GM18507 (cell line): ENCODE data around the gene GTF2H4.
A peak's percentile ranks its signal among the peaks of the same experiment; 100 is the strongest.
"Not testable (repeated sequence)": the region's sequence is repeated elsewhere in the genome, so short reads cannot be mapped to it uniquely, and the experiment has no call there.

Experiments
- DNase-seq: peaks from one replicate; pipeline ENCODE4 v3.0.0; 2011; ENCODE audit warnings: low read depth; ENCODE audit not compliant: insufficient read length; ENCODE audit errors: extremely low spot score
- FAIRE-seq: peaks from 2 replicates; lab custom pipeline; 2011; peaks lifted over from hg19 to GRCh38; lab: Jason Lieb, UNC

Gene GTF2H4

DNA sequence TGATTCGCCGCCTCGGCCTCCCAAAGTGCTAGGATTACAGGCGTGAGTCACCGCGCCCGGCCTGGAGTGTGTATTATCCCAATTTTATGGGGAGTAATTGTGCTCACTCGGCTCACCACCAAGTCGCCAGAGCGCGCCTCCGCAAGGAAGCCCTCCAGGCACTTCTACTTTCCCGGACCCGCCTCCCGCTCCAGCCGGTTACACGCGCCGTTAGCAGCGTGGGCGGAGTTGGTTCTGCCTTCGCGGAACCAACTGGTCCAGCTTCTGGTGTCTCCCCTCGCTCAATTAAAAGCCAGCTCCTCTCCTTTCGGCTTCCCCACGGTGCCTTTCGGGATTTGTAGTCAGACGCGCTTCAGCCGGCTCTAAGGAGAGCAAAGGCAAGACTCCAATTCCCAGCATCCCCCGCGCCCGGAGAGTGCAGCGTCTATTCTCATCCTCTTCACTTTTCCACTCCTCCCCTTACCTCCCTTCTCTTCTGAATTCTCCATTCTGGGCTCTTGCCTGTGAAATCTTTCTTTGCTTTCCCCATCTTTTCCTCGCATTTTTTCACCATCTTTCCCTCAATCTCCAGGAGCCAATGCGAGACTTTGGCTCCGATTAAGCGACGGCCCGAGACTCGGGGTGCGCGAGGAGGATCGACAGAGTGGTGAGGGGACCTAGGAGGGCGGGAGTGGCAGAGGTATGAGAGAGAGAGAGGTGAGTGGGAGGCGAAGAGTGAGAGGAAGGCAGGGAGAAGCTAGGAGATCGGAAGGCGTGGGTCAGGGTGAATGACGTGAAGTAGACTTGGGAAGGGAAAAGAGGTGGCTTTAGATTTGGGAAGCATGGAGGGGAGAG lies at the start of gene GTF2H4:
Gene GTF2H4, plus strand, starts transcription at position 450 of the 834 bp plus-strand sequence.
- FAIRE-seq (peak; percentile 92), DNase-seq (peak; percentile 88)

DNA sequence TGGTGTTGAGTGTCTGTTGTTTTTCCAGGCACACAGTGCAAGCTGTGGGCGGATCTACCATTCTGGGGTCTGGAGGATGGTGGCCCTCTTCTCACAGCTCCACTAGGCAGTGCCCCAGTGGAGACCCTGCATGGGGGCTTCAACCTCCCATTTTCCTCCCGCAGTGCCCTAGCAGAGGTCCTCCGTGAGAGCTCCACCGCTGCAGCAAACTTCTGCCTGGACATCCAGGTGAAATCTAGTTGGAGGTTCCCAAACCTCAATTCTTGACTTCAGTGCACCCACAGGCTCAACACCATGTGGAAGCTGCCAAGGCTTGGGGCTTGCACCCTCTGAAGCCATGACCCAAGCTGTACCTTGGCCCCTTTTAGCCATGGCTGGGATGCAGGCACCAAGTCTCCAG lies 48.3 kb upstream of the GTF2H4 start:
- not testable (repeated sequence) for DNase-seq, FAIRE-seq

DNA sequence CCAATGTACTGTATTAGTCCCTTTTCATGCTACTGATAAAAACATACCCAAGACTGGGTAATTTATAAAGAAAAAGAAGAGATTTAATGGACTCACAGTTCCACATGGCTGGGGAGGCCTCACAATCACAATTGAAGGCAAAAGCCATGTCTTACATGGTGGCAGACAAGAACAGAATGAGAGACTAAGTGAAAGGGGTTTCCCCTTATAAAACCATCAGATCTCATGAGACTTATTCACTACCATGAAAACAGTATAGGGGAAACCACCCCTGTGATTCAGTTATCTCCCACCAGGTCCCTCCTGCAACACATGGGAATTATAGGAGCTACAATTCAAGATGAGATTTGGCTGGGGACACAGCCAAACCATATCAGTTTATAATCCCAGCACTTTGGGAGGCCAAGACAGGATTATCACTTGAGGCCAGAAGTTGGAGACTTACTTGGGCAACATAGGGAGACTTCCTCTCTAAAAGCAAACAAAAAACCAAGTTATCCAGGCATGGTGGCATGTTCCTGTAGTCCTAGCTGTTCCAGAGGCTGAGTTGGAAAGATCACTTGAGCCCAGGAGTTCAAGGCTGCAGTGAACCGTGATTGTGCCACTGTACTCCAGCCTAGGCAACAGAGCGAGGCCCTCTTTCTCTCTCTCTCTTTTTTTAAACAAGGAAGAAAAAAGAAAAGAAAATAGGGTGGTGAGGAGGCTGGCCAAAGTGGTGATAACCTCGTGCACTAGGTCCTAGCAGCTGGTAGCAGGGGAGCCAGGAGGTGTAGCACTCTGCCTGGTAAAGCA lies 46.6 kb upstream of the GTF2H4 start:
- DNase-seq (no peak), FAIRE-seq (no peak)

DNA sequence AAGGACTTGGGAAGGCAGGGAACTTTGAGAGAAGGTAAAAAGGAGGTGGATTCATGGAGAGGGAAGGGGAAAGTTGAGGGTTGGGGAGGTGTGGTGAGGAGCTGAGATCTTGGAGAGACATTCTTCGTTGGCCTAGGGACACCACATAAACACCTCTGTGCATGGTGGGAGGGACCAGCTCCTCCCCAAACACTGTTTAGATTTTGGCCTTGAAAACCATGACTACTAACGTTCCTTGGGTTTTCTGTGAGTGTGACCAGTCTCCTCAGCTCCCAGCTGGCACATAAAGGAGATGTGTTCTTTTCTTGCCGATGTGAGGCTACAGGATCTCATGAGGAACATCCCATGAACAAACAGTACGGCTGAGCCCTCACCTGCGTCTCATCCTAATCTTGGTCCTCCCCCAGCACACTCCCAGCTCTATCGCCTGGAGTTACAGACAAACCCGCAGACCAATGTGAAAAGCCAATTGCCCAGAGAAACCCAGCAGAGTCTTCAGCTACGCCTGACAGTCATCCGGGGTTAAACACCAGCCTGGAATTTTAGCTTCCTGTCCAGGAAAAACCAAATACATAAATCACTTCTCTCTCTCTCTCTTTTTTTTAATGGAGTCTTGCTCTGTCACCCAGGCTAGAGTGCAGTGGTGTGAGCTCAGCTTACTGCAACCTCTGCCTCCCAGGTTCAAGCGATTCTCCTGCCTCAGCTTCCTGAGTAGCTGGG lies 45.7 kb upstream of the GTF2H4 start:
- DNase-seq (no peak), FAIRE-seq (no peak)

DNA sequence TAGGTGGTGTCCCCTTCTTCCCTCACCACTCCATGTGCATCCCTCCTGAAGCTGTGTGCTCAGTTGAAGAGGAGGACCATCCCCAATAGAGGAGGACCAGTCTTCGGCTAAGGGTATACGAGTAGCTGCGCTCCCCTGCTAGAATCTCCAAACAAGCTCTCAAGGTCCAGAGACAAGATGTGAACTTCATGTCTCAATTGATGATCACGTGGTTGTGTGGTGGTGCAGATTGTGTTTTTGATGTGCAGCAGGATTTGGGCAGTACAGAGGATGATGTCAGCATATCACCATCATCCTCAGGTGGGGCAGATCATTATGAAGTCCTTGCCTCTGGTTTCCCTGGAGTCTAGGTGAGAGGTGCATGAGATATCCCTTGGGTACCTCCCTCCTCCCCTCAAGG lies 43.7 kb upstream of the GTF2H4 start:
- FAIRE-seq: no peak
- DNase-seq: no peak

DNA sequence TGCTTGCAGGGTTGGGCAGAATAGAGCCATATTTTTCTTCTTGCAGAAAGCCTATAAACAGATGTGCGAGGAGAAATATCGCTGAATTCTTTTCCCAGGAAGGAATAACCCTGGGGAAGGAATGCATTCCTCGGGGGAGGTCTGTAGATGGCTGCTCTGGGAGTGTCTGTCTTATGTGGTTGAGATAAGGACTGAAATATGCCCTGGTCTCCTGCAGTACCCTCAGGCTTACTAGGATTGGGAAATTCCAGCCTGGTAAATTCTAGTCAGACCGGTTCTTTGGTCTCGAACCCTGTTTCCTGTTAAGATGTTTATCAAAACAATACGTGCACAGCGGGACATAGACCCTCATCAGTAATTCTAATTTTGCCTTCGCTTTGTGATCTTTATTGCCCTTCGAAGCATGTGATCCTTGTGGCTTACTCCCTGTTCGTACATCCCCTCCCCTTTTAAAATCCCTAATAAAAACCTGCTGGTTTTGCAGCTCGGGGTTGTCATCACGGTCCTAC lies 38.7 kb upstream of the GTF2H4 start:
- FAIRE-seq, DNase-seq: not testable (repeated sequence)

DNA sequence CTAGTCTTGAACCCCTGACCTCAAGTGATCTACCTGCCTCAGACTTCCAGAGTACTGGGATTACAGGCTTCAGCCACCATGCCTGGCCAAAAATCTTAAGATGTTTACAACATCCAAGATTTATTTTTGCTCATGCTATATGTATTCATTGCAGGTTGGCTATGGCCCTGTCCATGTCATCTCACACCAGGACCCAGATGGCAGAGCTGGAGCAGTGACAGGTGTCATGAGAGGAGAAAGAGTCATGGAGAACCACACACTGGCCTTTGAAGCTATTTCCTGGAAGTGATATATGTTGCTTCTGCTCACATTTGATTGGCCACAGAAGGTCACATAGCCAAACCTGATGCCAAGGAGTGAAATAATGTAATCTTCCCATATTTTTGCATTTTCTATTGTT lies 37.5 kb upstream of the GTF2H4 start:
- no peak for FAIRE-seq

DNA sequence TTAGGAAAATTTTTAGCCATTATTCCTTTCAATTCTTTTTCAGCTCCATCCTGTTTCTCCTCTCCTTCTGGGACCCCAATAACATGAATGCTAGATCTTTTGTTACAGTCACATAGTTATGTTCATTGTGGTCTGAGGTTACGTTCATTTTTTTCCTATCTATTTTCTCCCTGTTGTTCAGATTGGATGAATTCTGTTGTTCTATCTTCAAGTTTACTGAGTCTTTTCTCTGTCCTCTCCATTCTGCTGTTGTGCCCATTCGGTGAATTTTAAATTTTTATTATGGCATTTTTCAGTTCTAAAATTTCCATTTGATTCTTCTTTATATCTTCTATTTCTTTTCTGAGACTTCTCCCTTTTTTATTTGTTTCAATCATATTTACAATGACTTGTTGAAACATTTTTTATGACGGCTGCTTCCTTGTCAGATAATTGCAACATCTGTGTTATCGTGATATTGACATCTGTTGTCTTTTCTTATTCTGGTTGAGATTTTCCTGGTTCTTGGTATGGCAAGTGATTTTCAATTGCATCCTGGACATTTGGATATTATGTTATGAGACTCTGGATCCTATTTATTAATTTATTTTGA lies 36.3 kb upstream of the GTF2H4 start:
- FAIRE-seq: no peak
- no peak for DNase-seq

More for the DNA sequence above, 37.5 kb upstream of the GTF2H4 start:
- no peak for DNase-seq

DNA sequence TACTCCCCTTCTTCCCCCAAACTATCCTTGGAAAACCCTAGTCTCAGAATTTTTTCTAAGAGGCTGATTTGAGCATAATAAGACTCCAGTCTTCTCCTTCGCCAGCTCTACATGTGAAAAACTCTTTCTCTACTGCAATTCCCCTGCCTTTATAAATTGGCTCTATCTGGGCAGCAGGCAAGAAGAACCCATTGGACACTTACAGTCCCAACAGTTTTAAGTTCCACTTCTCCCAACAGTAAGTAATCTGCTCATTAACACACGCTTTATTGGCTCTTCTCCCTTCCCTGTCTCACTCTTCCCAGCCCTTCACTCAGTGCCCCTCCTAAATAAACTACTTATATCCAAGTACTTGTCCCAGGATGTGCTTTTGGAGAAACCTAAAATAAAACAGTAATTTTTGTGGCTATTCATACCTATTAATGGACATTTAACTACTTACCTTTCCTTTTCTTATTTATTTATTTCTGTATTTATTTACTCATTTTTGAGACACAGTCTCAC lies 34.8 kb upstream of the GTF2H4 start:
- DNase-seq (no peak), FAIRE-seq (no peak)

DNA sequence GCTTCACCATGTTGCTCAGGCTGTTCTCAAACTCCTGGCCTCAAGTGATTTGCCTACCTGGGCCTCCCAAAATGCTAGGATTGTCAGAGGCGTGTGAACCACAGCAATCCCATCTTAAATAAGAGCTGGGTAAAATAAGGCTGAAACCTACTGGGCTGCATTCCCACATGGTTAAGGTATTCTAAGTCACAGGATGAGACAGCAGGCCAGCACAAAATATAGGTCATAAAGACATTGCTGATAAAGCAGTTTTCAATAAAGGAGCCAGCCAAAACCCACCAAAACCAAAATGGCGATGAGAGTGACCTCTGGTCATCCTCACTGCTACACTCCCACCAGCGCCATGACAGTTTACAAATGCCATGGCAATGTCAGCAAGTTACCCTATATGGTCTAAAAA lies 34.2 kb upstream of the GTF2H4 start:
- not testable (repeated sequence) for FAIRE-seq, DNase-seq

DNA sequence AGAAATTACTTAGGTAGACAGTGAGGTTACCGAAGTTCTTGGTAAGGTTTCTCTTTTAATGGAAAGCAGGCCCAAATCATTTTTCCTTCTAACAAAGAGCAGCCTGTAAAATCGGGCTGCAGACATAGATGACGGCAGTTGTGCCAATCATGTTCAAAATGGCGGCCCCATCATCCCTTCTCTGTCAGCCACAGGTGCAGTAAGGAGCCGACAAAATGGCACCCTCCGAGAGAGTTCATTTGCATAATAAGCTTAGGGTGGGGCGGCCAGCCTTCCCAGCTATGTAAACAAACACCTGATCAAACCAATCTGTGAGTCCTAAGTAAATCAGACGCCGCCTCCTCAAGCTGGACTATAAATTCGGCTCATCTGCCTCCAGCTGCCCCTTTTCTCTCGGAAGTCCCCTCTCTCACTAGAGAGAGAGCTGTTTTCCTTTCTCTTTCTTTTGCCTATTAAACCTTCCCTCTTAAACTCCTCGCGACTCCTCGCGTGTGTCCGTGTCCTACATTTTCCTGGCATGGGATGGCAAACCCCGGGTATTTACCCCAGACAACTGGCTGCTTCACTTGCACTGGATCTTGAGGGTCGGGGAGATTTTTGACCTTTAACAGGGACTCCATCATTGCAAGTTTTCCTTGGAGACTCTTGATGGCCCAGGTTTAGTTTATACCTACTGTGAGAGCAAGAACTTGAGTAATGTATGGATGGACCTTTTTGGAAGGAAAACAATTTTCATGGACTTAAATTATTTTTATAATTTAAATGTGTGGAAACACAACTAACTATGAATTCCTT lies 32.6 kb upstream of the GTF2H4 start:
- no peak for DNase-seq

DNA sequence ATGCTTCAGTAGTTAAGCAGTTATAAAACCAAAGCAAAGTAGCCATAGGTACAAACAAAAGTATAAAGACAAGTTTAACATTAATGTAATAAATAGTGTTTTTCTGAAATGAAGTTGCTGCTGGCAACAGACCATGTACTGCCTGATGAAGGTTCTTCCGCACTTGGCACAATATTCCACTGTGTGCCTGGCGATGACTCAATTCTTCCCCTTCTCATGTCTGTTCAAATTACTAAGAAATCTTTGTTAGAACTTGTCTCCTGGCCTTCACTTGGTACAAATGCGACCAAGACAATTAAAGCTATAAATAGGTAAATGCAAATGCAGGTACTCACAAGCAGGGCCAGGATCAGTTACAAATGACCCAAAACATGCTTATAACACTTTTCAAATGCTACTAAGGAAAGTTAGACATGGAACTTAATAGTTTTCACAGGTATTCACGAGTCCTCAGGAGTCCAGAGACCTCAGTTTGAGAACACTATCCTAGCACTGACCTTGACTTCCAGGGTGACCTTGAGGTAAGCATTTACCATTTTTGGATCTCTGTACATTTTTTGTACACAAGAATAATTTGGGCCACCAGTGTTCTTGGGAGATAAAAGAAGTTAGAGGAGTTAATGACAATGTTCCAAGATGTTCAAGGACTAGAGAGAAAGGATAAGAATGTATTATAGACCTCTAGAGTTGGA lies 31.8 kb upstream of the GTF2H4 start:
- DNase-seq: no peak
- no peak for FAIRE-seq

More for the DNA sequence above, 32.6 kb upstream of the GTF2H4 start:
- no peak for FAIRE-seq

DNA sequence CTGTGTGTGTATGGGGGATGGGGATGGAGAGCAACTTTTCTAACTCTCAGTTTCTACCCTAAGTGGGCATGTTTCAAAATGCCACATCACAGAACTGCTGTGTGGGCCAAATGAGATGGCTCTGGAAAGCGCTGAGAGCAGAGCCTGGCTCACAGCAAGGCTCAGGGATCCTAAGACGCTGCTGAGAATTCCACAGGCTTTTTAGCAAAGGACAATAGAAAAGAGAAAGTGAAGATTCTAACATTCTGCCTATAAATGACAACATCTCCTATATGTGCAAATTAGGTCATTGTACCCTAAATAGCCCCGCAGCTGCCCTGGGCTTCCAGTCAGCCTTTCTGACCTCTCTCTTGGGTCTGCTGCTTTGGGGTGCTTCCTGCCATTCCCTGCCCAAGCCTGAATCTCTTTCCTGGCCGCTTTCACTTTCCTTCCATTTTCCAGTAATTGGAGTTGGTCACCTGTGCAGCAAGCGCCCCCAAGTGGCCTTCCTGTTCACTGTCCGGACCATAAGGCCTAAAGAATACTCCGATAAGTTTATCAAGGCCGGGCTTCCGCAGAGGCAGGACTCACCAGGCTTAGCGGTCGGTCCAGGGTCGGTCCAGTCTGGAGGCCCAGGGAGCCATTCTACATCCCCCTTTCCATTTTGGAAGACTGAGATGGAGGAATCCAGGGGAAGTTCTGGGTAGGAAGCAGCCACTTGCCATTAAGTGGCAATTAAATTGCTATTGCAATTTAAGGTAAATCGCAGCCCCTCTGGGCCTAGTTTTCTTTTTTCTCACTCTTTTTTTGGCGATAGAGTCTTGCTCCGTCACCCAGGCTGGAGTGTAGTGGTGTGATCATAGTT lies 30.4 kb upstream of the GTF2H4 start:
- DNase-seq: no peak
- peak; percentile 75 for FAIRE-seq

DNA sequence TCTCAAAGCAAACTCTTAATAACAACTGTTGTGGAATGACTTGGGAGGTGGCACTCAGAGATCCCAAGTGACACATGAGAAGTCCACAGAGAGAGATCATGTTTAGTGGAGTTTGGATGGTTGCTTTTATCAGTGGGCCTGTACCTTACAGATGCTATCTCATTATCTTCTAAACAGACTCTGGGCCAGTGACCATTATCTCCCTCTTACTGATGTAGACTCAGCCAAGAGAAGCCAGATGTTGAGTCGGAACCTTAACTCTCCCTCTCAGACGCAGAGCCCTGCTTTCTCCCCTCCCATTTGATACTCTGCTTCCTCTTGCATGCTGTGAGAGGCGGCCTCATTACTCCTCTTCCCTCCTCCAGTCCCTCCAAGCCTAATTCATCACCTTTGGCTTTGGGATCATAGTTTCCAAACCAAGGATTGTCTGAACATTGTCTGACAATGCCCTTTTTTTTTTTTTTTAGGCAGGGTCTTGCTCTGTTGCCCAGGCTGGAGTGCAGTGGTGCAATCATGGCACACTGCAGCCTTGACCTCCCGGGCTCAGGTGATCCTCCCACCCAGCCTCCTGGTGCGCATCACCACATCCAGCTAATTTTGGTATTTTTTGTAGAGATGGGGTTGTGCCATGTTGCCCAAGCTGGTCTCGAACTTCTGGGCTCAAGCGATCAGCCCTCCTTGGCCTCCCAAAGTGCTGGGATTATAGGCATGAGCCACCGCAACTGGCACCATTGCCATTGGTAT lies 28.2 kb upstream of the GTF2H4 start:
- DNase-seq (no peak), FAIRE-seq (no peak)

DNA sequence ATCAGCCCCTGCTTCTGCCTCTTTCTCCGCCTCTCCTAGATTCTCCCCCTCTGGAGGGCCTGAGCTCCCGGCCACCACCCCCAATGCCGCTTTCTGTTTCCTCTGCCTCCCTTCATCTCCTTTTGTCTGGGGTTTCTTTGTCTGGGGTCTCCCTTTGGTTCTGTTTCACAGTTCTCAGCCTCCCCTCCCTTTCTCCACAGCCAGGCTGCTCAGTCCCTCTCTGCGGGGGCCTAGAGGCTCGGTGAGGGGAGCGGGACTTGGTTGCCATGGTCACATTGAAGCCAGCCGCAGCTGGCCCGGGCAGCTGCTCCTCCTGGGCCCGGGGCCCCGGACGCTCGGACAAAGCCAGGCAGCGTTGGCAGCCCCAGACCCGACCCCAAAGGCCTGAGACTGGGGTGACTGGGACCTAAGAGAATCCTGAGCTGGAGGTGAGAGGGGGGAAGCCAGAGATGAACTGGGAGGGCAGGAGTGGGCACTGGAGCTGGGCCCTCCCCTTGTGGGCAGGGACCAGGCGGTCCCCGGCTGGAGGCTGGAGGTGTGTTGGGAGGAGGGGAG lies 27.2 kb upstream of the GTF2H4 start:
- FAIRE-seq (no peak), DNase-seq (no peak)
